Measurements from ENCODE around the gene MNAT1.

- TF ChIP-seq POLR2A (IDR thresholded peaks at IDR 0.05; ENCODE audit: low read depth, low read length) = no peak
- no peak for TF ChIP-seq POU2F2 (IDR thresholded peaks at IDR 0.05; ENCODE audit: low read depth, low read length)
- TF ChIP-seq POLR2AphosphoS5 (IDR thresholded peaks at IDR 0.05; ENCODE audit: low read depth, low read length) = no peak
Measured at GRCh38 chr14:60777856-60778578, 43.5 kb downstream of the MNAT1 start.

All from GM12891 (cell line).